Ureter (tissue), 1 donor: Measurements from ENCODE around the gene LARP1. TPM values are rescaled to one million over a fixed set of nuclear protein-coding genes. Genes with fewer than 3 reads are reported as not detected.
"Not testable (repeated sequence)": the region's sequence is repeated elsewhere in the genome, so short reads cannot be mapped to it uniquely, and the experiment has no call there.

Source experiments
- DNase-seq: peaks from one replicate; pipeline ENCODE4 v3.0.0-alpha.2; 2020; ENCODE audit warnings: low spot score
- total RNA-seq: library from RNA; stranded (reverse); gene quantifications from one replicate; pipeline ENCODE4 v1.2.4, GENCODE V29; 2023
- donor health status: DM: yes; HTN: yes; CAD: no.

The LARP1 gene
- total RNA-seq, 1 donor from 2014 or later = 300 TPM

DNA sequence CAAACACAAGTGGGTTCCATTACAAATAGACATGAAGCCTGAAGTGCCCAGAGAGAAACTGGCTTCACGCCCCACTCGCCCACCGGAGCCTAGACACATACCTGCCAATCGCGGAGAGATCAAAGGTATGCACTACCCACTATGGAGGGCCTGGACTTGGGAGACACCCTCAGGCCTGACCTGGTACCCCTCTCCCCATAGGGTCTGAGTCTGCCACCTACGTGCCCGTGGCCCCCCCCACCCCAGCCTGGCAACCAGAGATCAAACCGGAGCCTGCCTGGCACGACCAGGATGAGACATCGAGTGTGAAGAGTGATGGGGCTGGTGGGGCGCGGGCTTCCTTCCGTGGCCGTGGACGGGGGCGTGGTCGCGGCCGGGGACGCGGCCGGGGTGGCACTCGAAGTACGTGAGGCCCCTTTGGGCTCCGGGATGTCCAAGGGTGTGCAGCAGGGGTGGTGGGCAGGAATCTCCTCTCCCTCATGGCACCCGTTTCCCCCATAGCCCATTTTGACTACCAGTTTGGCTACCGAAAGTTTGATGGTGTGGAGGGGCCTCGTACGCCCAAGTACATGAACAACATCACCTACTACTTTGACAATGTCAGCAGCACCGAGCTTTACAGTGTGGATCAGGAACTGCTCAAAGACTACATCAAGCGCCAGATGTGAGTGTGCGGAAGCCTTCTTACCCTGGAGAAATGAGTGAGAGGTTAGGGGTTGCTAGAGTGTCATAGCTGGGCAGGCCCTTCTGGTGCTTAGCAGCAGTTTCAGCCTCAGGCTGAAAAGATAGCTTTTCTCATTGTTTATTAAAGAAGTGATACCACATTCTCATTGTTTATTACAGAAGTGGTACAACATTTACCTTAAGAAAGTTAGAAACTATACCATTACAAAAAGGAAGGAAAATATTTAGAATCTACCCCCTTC is 38.7 kb downstream of the LARP1 start:
- DNase-seq = no peak

DNA sequence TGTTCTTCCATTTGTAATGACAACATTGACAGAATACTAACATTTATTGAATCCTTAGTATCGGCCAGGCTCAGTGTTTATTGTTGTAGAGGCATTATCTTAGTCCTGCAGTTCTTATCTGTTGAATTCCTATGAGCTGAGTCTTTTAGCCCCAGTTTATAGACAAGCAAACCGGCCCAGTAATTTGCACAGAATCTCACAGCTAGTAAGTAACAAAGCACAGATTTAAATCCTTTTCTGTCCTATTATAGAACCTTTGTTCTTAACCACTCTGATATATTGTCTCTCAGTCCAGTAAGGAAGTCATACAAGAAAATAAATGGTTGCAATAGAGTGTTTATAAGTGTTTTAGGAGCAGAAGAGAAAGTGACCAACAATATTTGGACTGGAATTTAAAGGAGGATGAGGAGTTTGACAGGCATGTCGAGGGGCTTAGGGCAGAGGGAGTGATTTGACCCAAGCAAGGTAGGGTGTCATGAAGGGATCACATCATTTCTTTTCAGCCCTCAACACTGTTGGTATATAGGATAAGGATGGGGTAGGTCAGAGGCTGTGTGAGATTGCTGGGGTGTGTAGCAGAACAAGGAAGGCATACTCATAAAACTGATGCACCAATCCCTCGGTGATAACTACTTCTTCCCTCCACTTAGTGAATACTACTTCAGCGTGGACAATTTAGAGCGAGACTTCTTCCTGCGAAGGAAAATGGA is 39.5 kb downstream of the LARP1 start:
- no peak for DNase-seq

DNA sequence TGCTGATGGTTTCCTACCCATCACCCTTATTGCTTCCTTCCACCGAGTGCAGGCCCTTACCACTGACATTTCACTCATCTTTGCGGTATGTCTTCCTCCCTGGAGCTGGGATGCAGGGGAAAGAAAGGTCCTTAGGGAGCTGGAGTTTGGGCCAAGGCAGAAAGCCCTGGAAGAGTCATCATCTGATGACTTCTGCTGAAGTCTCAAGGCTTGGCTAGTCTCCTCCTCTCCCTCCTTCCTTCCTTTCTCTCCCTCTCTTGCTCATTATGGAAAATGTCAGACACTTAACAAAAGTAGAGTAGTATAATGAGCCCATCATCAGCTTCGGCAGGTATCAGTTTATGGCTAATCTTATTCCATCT is 40.0 kb downstream of the LARP1 start:
- no peak for DNase-seq

DNA sequence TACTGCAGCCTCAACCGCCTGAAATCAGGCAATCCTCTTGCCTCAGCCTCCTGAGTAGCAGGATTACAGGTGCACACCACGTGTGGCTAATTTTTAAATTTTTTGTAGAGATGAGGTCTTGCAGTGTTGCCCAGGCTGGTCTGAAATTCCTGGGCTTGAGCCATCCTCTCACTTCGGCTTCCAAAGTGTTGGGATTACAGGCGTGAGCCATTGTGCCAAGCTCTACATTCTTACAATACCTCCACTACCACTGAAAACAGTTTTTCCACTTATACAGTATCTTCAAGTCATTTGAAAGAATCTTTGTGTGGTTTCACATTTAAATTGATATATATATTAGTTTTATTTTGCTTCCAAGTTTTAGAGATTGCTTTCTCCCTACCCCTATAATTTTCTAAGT is 42.6 kb downstream of the LARP1 start:
- no peak for DNase-seq

DNA sequence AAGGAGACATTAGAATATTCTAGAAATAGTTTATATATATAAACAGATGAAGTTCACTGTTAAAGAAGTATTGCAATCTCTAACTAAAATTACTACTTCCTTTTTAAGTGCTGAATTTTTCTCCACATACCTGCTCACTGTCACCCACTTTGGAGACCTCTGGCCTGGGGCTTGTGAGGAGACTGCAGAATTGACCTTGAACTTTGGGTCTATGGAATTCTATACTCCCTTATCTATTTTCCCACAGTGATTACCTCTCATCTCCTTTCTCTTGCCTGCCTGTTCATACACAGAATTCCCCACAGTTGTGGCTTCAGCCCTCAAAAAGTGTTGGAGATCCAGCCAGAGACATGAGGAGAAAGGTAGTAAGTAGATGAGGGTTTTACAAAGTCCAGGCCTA is 45.4 kb downstream of the LARP1 start:
- DNase-seq = no peak

DNA sequence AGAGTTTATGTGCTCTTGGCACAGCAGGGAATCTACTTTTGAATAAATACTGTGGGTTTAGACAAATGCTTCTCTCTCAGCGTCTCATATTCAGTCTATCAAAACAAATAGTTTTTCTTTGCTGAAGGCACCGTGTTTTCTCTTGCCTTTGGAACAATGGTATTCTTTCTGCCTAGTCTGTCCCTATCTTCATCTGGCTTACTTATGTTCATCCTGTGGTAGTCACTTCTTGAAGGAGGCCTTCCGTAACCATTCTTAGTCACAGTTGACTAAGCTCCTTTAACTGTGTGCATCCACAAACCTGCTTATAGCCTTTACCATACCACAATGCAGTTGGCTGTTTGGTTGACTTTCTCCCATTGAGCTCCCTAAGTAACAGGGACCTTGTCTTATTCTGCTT is 45.9 kb downstream of the LARP1 start:
- no peak for DNase-seq

DNA sequence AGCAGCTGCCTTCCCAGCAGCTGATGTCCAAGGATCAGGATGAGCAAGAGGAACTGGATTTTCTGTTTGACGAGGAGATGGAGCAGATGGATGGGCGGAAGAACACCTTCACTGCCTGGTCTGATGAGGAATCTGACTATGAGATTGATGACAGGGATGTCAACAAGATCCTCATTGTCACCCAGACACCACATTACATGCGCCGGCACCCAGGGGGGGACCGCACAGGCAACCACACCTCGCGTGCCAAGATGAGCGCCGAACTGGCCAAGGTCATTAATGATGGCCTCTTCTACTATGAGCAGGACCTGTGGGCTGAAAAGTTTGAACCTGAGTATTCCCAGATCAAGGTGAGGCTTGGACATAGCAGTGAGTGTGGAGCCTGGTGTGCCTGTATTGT is 46.9 kb downstream of the LARP1 start:
- DNase-seq = no peak

DNA sequence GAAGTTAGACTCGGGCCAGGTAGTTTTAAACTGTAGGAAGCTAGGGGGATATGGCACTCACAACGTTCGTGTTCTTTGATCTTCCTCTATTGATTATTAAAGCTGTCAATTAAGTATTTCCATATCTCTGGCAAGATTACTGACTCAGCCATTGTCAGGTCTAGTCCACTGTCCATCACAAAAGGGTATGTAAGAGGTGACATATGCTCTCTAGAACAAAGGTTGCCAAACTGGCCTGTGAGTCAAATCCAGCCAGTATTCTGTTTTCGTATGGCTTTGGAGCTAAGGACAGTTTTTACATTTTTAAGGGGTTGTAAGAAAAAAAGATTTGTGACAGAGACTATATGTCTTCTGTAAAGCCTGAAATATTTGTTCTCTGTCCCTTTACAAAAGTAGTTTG is 51.0 kb downstream of the LARP1 start:
- no peak for DNase-seq

DNA sequence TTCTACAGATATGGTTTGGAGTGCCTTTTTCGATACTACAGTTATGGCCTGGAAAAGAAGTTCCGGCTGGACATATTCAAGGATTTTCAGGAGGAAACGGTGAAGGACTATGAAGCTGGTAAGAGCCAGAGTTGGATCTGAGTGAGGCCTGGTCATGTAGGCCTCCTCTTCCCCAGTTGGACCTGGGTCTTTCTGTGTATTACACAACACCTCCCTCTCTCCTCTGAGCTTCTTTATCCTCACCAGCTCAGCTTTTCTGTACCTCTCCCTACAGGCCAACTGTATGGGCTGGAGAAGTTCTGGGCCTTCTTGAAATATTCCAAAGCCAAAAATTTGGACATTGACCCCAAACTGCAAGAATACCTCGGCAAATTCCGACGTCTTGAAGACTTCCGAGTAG is 56.1 kb downstream of the LARP1 start:
- DNase-seq = no peak

DNA sequence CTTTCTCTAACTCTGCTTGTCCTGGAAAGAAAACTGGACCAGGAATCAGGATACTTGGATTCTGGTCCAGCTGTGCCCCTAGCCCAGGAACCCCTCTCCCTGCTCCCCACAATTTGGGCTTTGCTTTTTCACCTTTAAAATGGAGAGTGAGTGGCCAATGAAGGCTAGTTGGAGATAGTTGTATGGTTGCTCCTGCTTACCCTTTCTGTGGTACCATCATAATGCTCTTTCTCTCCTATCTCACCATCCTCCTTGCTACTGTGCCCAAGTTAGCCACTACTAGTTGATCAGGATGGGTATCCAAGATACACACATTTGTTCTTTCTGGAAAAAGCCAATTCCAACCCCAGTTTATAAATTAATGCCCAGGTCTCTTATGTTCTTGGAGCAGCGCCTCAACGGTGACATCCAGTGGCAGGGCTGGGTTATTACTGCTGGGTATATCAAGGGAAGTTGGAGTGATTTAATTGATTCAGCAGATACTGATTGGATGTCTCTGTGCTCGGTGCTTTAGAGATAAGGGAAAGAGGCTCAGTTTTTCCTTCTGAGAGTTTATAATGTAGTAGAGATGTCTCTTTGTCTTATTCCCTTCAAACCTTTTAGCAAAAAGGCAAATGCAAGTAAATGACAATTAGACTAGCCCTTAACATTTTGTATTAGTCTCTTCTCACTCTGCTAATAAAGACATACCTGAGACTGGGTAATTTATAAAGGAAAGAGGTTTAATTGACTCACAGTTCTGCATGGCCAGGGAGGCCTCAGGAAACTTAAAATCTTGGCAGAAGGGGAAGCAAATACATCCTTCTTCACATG is 56.7 kb downstream of the LARP1 start:
- peak; percentile 65 for DNase-seq

DNA sequence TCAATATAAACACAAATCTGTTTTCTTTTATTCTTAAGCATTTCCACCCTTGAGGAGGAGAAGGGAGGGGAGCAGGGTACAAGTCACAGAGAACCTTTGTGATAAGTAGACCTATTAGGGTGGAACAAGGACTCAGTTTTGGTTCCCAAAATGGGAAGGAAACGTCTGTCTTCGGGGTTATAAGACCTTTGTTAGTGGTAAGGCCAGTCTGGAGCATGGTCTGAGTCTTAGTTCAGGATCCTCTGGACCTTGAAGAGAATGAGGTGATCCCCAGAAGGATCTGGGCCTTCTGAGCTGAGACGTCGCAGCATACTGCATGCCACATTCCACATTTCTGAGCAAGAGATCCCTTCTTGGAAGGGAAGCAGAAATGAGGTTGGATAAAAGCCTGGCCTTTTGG is 58.0 kb downstream of the LARP1 start:
- DNase-seq = no peak

DNA sequence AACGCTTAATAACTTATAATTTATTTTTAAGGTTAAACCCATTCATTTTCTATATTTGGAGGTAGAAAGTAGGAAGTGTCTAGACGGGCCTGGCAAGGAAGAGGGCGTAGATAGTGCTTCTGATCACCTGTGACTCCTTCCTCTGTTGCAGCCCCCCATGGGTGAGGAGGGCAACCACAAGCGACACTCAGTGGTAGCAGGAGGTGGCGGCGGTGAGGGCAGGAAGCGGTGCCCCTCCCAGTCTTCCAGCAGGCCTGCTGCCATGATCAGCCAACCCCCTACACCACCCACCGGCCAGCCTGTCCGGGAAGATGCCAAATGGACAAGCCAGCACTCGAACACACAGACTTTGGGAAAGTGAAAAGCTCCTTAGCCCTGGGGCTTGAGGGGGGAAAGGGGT is 58.6 kb downstream of the LARP1 start:
- no peak for DNase-seq

DNA sequence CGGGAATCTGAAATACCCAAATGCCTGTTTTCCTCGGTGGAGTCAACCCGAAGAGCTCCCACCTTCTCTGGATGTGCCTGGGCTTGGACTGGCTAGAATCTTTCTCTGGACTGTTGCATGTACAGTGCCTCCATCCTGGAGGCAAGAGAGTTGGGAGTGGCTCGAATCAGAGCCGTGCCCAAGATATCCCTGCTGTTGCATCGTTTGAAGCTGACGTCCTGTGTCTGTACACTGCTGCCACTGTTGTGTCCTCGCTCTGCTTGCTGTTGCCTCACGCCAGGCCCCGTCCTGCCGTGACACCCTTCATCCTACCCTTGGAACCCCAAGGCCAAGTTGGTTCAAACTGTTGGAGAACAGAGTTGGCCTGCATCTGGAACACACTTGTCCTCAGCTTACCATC is 59.8 kb downstream of the LARP1 start:
- no peak for DNase-seq

DNA sequence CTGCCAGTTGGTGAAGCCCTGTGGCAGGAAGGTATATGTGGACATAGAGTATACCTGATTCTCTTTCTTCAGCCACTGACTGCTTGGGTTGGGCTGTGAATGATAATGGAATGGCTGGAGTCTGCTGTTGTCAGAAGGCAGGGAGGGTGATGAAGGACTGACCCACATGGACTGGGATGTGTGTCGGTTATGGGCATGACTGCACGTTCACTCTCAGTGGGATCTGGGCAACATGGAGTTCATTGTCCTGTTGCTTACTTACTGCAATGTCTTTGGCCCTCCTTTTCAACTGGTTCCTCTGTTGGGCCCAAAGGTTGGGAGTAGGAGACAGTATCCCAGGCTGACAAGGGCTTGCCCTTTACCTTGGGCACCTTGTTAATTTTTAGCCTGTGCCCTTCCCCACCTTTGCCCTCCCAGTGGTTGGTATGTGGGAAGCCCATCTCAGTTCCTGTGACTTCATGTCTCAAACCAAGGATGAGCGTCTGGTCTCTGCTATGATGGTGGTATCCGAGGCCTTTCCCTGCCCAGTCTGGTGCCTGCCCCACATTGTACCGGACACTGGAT is 60.6 kb downstream of the LARP1 start:
- no peak for DNase-seq

DNA sequence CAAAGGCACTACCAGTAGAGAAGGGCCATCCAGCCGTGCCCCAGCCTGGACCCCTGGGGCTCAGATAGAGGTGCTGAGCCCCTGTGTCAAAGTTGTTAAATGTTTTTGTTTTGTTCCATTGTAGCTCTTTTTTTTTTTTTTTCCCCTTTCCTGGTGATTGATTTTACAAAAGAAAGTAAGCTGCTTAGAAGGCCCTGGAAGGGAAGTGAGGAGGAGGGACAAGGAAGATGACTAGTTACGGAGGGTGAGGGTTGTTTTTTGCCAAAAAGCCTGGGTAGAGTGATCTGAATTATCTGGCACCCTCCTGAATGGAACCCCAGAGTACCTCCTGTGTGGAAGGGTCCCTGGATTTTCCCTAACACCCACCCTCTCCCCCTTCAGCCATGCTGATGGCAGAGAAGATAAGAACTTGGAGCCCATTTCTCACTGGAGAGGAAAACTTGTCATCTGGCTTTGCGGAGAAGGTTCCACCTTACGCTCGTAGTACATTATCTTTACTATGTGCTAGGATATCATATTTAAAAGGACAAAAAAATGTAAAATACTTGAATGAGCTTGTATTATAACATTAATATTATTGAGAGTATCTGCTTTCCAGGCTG is 61.8 kb downstream of the LARP1 start:
- DNase-seq = no peak

DNA sequence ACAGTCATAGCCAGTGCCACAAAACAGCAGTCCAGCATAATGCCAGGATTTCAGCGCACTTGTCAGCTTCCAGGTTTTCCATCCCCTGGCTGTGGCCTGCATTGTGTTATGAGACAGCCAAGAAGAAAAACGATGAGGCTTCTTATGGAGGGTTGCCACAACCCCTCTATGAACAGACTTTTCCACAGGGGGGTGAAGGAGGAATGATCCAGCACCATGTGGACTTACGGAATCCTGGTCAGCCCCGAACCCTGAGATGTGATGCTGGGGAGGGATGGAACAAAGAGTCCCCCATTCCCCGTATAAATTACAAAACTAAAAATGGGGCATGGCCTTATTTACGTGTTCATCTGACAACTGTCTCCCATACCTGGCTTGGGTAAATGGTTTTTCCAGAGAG is 62.6 kb downstream of the LARP1 start:
- no peak for DNase-seq

DNA sequence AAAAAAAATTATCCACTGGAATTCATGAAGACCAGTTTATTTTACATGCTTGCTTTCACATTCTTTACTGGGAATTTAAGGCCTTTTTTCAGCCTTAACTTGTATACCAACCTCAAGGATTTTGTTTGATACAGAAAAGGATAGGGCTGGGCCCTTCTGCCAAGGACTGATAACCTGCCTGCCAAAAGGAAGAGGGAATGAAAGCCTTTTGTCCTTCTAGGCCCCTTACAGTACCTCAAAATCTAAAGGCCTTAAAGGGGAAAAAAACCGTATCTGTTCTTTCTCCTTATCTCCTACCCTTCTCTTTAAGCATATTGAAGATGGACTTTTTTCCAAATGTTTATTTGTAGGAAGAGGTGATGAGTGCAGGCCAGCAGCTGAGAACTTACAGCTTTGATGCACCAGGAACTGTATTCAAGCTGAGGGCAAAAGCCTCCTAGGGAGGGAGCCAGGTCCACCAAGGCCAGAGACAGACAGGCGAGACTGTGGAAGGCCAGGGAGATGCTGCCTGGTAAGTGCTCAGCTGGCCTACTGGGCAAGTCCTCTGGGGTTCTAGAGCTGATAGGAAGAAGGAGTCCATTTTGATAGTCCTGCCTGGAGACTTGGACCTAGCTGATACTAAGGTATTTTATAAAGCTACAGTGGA is 63.4 kb downstream of the LARP1 start:
- no peak for DNase-seq

DNA sequence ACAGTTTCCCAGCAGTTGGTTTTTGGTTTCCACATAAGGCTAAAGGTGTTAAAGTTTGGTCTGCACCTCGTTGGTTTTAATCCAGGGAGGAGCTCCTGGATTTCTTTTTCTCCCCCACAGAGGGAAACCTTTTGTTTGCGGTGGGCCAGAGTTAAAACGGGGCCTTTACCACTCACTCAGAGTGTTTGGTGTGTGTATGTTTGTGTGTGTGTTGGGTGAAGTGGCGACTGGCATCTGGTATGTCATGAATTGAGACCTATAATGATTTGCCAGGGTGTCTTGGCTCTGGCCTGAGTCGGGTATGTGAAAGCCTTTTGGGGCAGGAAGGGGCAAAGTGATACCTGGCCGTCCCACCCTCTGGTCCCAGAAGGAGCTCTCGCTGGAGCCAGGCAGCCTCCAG is 64.4 kb downstream of the LARP1 start:
- DNase-seq = no peak

DNA sequence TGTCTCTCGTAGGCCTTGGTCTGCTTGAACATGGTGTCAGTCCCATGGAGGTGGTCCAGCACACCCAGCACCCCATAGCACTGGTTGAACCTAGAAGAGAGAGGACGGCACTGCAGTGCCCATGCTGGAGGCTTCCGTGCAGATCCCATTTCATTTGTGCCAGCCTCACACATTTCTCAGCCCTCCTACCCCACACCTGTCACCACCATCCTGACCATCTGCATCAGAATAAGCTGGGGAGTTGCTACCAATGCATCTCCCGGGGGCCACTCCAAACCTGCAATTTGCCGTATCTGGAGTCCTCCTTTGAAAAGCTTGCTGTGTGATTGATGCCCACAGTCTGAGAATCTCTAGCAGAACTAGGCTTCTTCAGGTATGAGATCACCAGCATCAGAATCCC is 65.2 kb downstream of the LARP1 start:
- no peak for DNase-seq

DNA sequence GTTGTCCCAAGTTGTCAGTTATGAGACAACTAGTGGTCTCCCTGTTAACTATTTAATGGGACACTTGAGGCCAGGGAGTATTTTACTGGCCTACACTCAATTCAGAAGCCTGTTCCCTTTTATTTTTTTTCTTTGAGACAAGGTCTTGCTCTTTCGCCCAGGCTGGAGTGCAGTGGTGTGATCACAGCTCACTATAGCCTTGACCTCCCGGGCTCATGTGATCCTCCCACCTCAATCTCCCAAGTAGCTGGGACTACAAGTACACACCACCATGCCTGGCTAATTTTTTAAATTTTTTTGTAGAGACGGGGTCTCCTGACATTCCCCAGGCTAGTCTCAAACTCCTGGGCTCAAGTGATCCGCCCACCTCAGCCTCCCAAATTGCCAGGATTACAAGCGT is 67.7 kb downstream of the LARP1 start:
- DNase-seq = not testable (repeated sequence)

DNA sequence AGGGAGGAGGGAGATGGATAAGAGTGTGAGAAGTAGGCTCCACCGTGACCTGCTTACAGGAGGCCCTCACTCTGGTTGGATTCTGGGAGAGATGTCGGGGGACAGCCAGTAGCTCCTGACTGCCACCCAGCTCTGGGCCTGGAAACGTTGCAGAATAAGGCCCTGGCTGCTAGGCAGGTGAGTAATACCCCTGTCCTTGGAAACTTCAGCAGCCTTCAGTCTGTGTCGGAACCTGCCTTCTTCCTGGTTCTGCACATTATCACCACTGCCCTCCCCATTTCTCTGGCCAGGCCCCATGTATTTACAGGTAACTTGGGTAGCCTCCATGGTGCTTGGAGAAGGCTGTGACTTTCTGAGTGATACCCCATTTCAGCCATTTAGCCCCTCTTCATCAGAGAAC is 68.4 kb downstream of the LARP1 start:
- DNase-seq = no peak
